GM19238 (cell line): Measurements from ENCODE around the gene THAP8.
A peak's percentile ranks its signal among the peaks of the same experiment; 100 is the strongest.
"Not testable (repeated sequence)": the region's sequence is repeated elsewhere in the genome, so short reads cannot be mapped to it uniquely, and the experiment has no call there.

Experiments
- DNase-seq: peaks from one replicate; pipeline ENCODE4 v3.0.0; 2011; ENCODE audit warnings: low spot score; ENCODE audit not compliant: insufficient read length

The THAP8 gene

GRCh38 chr19:36068810-36069499 is 14.9 kb upstream of the THAP8 start:
- not testable (repeated sequence) for DNase-seq

DNA sequence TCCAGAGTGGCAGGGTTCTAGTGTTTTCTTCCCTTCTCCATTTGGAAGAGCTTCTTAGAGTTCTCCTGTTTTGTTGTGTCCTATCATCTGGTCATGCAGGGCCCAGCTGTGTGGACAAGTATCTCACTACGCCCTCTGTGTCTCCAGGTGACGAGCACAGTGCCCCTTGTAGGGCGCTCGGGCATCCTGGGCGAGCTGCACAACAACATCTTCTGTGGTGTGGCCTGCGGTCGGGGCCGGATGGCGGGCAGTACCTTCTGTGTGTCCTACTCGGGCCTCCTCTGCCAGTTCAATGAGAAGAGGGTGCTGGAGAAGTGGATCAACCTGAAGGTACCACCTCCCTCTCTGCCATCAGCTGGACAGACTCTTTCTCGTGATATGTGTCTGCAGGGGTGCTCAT is 13.6 kb upstream of the THAP8 start:
- no peak for DNase-seq

- no peak for DNase-seq
These were observed 10.7 kb upstream of the THAP8 start for GRCh38 chr19:36064826-36065225.

- no peak for DNase-seq
These were observed 7.3 kb upstream of the THAP8 start for GRCh38 chr19:36061367-36061766.

GRCh38 chr19:36060430-36060829 is 6.3 kb upstream of the THAP8 start:
- DNase-seq, result no peak

GRCh38 chr19:36059180-36059910 is 5.3 kb upstream of the THAP8 start:
- DNase-seq, result no peak

- no peak for DNase-seq
These were observed 4.5 kb upstream of the THAP8 start for GRCh38 chr19:36058481-36059179.

DNA sequence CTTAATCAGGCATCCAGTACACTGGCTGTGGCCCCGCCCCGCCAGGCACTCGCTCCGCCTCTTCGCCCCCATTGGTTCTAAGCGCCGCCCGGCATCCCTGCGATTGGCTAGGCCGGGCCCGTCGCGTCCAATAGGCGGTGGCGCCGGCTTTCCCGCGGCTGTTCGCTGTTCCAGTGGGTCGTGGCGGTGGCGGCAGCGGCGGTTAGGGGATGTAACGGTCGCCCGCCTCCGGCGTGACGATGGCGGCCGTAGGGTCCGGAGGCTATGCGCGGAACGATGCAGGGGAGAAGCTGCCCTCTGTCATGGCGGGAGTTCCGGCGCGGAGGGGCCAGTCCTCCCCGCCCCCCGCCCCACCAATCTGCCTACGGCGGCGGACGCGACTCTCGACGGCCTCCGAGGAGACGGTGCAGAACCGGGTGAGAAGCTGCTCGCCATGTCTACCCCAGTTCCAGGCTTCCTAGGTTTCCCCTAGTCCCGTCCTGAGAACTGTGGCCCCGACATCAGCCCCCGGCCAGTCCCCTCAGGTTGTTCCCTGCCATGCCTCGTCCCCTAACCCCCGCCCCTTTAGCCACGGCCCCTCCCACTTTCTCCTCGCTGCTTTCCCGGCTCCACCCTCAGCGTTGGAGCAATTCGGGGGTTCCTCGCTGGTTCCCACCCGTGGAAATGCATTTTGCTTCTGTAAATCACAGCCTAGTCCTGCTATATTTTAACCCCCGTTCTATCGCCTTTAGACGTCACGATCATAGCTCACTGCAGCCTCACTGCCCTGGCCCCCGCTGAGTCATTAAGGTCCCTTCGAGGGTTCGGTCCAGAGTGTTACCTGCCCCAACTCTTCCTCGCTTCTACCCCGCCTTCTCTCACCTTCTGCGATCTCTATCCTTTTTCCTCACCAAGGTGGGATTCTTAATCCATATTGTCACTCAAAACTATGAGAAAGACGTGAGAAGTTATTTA is 925 bp upstream of the THAP8 start, which contains the start of gene WDR62:
Gene WDR62, plus strand, starts transcription at position 165 of the 954 bp plus-strand sequence. Its CDS starts 75 bp downstream, at position 240.
- DNase-seq, result peak; percentile 95

GRCh38 chr19:36051637-36052036 is 2.4 kb downstream of the THAP8 start:
- DNase-seq, result no peak

DNA sequence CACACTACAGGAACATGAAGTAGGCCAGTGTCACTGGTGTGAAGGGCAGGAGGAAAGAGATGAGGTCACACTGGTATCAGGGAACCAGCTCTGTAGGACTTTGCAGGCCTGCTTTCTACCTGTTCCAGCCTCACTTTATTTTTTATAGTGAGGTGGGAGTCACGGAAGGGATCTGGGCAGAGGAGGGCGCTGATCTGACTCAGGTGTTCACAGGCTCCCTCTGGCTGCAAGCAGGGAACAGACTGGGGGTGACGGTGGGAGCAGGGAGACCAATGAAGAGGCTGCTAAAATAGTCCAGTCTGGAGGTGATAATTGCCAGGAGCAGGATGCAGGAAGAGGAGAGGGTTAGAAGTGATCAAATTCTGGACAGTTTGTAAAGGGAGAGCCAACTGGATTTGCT is 2.8 kb downstream of the THAP8 start:
- DNase-seq, result no peak

DNA sequence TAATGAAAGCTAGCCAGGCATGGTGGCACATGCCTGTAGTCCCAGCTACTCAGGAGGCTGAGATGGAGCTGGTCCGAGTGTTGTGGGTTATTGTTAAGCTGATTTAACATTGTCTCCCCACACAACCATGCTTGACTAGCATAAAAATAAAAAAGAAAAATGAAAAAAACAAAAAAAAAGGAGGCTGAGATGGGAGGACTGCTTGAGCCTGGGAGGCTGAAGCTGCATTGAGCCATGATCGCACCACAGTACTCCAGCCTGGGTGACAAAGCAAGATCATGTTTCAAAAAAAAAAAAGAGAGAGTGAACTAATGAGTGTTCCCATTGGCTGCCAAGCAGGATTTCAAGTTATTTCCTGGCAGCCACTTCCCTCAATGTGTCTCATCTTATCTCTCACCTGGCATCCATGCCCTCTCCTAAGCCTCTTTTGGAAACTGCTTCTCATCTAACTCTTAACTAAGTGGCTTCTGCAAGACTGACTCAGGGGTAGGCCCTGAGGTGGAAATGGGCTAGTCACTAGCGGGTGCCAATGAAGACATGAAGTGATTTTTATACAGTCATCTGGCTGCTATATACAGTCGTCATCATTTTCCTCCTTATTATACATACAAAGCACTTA is 4.9 kb downstream of the THAP8 start:
- DNase-seq, result no peak

DNA sequence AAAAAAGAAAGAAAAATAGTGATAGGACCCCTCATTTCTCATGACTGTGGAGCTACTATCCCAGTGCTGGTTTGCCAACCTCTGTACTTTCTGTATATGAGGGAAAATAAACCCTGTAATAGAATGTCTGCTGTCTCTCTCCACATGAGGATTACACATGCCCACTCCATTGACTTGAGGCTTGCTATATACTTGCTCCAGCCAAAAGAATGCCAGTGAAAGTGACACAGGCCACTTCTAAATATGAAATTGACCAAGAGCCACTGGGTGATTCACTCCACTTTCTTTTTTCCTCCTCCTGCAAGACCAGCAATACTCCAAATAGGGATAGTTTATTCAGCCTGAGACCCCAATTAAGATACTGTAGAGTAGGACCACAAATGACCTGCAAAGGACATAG is 6.2 kb downstream of the THAP8 start:
- DNase-seq, result no peak

DNA sequence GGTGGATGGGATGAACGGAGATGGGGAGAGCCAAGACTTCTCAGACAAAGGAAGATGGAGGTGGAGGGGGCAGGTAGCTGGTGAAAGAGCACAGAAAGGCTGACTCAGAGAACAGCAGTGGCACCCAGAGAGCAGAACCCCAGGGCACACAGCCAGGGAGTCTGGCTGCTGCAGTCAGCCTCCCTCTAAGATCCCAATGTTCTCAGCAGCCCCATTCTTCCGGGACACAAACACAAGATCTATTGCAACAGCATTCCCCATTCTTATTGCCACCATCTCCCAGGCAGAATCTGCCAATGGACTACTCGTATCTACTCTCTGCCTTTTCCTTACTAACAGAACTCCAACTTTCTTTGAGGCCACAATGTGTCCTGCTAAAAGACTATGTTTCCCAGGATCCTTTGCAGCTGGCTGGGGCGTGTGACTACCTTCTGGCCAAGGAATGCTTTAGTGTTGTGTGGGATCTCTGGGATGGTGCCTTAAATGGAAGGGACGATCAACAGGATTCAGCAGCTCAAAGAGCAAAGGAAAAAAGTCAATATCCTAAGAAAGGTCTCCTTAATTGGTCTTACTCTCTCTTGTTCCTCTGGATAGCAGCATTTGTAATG is 7.5 kb downstream of the THAP8 start:
- DNase-seq, result no peak

GRCh38 chr19:36043952-36044351 is 10.1 kb downstream of the THAP8 start:
- DNase-seq, result no peak

DNA sequence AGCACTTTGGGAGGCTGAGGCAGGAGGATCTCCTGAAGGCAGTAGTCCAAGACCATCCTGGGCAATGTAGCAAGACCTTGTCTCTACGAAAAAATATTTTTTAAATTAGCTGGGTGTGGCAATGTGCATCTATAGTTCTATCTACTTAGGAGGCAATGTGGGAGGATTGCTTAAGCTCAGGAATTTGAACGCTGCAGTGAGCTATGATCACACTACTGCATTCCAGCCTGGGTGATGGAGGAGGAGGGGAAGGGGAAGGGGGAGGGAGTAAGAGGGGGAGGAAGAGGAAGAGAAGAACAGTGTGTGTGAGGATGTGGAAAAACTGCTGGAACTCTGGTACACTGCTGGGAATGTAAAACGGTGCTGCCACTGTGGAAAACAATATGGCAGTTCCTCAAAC is 12.3 kb downstream of the THAP8 start:
- DNase-seq, result no peak

GRCh38 chr19:36041092-36041491 is 13.0 kb downstream of the THAP8 start:
- DNase-seq, result not testable (repeated sequence)

GRCh38 chr19:36040495-36040894 is 13.6 kb downstream of the THAP8 start:
- no peak for DNase-seq

GRCh38 chr19:36032251-36033104 is 21.6 kb downstream of the THAP8 start, which contains the start of gene CLIP3:
TSS of gene CLIP3 (minus strand) at chr19:36032873. CDS start at chr19:36032357, 516 bp downstream.
- peak; percentile 82 for DNase-seq

GRCh38 chr19:36031308-36031707 is 22.8 kb downstream of the THAP8 start:
- DNase-seq, result no peak
